Stimulated activated CD8-positive, alpha-beta memory T cell treated with anti-CD3 and anti-CD28 coated beads, Interleukin-2, amount 100 ng/mL, for 1 hour (primary cell): ENCODE data around the gene PITPNM1.
"Not testable (repeated sequence)": the region's sequence is repeated elsewhere in the genome, so short reads cannot be mapped to it uniquely, and the experiment has no call there.

Experiments
- DNase-seq, 2 donors: peaks; one replicate each; pipeline ENCODE4 v3.0.0-alpha.2; 2020; ENCODE audit warnings: low read depth in 2 of 2

The PITPNM1 gene

DNA sequence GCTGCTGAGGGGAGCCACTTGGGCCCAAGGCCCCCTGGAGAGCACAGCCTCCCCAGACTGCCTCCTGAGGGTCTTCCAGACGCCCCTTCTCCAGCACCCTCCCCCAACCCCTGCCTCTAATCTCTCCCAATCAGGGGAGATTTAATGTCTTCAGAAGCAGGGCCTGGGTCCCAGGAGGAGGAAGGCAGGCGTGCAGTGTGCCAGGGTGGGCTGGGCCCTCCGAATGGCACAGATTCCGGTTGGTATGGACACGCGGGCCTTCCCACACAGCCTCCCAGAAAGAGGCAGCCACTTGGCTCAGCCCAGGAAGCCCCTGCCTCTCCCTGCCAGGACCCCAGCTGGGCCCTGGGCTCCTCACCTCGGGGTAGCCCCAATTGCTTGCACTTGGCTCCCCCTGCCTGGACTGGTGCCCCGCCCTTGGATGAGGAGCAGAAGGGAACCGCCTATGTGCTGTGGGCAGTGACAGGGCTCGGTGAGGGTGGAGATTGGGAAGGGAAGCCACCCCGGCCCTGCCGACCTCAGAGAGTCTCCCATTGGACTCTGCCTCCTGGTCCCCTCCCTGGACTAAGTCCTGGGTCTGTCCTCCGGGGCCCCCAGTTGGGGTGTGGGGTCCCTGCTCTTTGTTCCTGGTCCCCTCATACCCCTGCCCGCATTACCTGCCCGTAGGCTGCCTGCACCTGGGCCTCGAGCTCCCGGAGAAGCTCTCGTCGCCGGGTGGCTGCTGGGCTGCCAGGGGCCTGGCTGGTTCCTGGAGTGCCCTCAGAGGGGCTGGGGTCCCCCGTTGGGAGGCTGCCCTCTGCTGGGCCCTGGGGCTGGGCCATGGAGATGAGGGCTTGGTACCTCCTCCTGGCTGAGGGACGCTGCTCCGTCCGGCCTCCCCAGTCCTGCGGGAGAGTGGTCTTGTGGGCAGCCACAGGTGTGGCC, 18.7 kb upstream of the PITPNM1 start:
- no peak for DNase-seq

DNA sequence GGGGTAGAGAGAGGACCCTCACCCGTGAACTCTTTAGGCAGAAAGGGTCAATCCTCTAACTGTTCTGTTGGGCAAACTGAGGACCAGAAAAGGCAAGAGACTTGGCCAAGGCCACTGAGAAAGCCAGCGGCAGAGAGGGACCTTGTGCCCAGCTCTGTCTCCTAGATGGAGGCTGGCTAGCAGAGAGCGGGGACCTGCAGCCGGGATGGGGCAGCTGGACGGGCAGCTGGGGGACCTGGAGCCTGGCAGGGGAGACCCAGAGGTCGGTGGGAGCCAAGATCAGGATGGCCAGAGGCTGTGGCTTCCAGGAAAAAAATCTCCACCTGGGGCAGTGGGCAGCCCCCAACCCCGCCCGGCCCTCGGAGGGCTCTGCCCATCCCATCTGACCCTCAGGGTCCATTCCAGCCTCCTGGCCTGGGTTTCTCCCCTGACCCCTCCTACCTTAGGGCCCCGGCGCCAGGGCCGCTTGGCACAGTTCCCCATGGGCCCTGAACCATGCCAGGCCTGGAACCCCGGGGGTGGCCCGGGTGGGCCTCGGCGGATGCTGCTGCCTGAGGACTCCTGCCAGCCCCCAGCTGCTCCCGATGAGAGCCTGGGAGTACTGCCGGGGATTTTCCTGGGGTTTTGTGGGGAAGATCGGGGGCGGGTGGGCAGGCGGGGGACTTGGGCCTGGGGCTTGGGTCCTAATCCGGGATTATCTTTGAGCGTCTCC, 17.8 kb upstream of the PITPNM1 start, which contains the start of gene CABP2:
TSS of gene CABP2 (minus strand) at position 603 of the 712 bp plus-strand sequence. CDS start at position 483, 120 bp downstream.
- no peak for DNase-seq

- no peak for DNase-seq
These were observed 17.2 kb upstream of the PITPNM1 start for GRCh38 chr11:67522338-67522737.

DNA sequence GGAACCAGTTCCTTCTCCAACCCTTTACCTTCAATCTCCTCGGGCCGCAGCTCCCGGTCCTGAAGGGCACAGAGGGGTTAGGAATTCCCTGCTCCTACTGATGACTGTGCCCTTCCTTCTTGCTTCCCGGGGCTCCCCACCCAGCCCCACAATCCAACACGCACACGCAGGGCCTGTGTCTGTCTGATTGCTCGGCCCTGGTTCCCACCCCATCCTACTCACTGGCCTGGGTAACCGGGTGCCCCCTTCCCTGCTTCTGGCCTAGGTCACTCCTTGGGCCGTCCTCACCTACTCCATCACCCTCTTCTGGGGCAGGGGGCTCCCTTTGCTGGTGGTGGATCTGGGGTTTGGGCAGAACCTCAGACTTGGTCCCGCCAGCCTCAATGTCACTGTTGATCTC, 16.8 kb upstream of the PITPNM1 start:
- no peak for DNase-seq

- no peak for DNase-seq
These were observed 16.0 kb upstream of the PITPNM1 start for GRCh38 chr11:67520856-67521824.

- no peak for DNase-seq
These were observed 14.6 kb upstream of the PITPNM1 start for GRCh38 chr11:67519726-67520125.

- DNase-seq = no peak
These were observed 12.8 kb upstream of the PITPNM1 start for GRCh38 chr11:67517784-67518552.

GRCh38 chr11:67516806-67517205, 11.6 kb upstream of the PITPNM1 start:
- DNase-seq = no peak

- DNase-seq = no peak
These were observed 9.0 kb upstream of the PITPNM1 start for GRCh38 chr11:67514116-67514515.

DNA sequence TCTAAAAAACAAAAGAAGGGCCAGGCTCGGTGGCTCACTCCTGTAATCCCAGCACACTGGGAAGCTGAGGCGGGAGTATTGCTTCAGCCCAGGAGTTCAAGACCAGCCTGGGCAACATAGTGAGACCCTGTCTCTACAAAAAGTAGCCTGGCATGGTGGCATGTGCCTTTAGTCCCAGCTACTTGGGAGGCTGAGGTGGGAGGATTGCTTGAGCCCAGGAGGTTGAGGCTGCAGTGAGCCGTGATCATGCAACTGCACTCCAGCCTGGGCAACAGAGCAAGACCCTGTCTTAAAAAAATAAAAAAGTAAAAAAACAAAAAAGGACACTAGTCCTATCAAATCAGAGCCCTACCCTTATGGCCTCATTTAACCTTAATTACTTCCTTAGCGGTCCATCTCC, 6.4 kb upstream of the PITPNM1 start:
- not testable (repeated sequence) for DNase-seq

DNA sequence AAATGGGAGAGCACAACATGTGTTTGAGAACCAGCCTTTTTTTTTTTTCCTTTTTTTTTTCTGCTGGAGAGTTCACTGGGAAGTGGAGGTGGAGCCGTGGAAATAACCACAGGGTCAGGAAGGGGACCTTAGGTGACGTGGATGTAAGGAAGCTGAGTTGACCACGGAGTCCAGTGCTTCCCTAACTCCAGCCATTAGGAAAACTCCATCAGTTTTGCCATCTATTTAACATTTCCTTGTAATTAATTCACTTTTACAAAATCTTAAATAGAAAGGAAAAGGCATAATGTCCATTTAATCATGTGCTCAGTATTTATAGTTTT, 4.8 kb upstream of the PITPNM1 start:
- DNase-seq = no peak

- DNase-seq = peak; percentile 97 to 99
These were observed 3.4 kb upstream of the PITPNM1 start for GRCh38 chr11:67508486-67509121.

- DNase-seq = peak; percentile 93 to 95
These were observed 2.8 kb upstream of the PITPNM1 start, which contains the start of gene CDK2AP2 for GRCh38 chr11:67507864-67508485. TSS of gene CDK2AP2 (minus strand) at chr11:67508162. CDS start at chr11:67508082, 80 bp downstream.

GRCh38 chr11:67507242-67507863, 2.2 kb upstream of the PITPNM1 start:
- no peak for DNase-seq

DNA sequence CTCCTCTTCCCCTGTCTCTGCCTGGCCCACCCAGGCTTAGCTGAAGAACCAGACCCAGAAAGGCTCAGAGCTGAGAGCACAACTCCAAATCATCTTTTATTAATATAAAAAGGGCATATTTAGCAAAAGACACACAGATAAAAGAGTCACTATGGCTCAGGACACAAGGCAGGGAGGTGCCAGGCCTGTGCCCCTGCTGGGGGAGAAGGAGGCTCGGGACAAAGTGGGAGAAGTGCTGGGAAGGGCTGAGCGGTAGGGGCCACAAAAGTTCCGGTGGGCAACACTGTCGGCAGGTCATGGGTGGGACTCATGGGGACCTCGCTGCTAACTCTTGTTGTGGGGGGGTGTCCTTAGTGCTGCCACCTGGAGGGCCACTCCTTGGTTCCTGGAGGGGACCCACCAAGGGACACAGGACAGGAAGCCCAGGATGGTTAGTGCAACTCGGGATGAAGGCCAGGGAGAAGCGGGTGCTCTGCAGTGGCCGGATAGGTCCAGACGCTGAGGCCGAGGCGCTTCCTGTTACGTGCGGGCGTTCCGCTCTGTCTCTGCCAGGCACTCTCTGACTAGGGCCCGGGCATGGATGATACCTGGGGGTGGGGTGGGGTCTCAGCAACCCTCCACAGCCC, 1.4 kb upstream of the PITPNM1 start:
- no peak for DNase-seq

GRCh38 chr11:67505605-67506396, 638 bp upstream of the PITPNM1 start:
- peak; percentile 75 to 84 for DNase-seq

- no peak for DNase-seq
These were observed 886 bp downstream of the PITPNM1 start for GRCh38 chr11:67504005-67504949.
